ENCODE data around the gene BAZ1A.
A peak's percentile ranks its signal among the peaks of the same experiment; 100 is the strongest.

Gene BAZ1A, protein sequence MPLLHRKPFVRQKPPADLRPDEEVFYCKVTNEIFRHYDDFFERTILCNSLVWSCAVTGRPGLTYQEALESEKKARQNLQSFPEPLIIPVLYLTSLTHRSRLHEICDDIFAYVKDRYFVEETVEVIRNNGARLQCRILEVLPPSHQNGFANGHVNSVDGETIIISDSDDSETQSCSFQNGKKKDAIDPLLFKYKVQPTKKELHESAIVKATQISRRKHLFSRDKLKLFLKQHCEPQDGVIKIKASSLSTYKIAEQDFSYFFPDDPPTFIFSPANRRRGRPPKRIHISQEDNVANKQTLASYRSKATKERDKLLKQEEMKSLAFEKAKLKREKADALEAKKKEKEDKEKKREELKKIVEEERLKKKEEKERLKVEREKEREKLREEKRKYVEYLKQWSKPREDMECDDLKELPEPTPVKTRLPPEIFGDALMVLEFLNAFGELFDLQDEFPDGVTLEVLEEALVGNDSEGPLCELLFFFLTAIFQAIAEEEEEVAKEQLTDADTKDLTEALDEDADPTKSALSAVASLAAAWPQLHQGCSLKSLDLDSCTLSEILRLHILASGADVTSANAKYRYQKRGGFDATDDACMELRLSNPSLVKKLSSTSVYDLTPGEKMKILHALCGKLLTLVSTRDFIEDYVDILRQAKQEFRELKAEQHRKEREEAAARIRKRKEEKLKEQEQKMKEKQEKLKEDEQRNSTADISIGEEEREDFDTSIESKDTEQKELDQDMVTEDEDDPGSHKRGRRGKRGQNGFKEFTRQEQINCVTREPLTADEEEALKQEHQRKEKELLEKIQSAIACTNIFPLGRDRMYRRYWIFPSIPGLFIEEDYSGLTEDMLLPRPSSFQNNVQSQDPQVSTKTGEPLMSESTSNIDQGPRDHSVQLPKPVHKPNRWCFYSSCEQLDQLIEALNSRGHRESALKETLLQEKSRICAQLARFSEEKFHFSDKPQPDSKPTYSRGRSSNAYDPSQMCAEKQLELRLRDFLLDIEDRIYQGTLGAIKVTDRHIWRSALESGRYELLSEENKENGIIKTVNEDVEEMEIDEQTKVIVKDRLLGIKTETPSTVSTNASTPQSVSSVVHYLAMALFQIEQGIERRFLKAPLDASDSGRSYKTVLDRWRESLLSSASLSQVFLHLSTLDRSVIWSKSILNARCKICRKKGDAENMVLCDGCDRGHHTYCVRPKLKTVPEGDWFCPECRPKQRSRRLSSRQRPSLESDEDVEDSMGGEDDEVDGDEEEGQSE (N-terminal part only)

DNA sequence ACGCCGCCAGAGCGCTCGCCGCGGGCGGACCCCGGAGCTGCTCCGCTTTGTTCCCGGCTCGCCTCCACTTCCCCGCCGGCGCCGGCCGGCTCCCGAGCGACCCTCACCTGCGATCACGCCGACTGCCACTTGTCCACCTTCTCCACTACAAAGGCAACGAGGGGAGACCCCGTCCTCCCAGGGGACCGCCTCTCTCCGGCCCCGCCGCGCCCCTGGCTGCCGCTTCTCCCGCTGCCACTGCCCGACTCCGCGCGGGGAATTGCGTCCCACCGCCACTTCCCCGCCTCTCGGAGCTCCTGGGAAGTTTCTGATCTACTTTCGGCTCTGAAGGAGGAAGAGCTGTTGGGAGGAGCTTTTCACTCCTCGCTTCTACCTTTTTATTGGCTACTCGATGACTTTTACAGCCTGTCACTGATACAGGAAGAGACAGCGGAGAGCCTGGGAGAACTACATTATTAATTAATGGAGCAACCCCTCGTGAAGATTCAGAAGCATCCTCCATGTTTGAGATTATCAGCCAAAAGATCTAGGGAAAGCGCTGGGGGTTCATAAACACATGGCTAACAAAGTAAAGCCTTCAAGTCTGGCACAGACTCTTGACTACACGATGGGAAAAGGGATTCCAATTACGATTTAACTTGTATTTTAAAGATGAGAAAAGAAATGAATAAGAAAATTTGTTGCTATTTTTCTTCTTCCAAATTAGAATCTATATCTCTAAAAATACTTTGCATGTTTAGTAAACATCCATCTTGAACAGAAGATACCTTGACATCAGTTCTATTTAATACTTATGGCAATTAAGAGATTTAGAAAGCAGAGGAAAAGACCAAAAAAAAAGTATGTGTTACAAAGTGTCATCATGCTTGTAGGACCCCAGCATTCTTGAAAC lies at the start of gene BAZ1A:
TSS of gene BAZ1A (minus strand) at position 330 of the 892 bp plus-strand sequence. CDS start 756 bp downstream, outside the sequence.
- ATAC-seq: peak; percentile 32 to 40

- no peak for ATAC-seq
Measured at GRCh38 chr14:34920339-34920738, 45.2 kb upstream of the BAZ1A start.

GRCh38 chr14:34913619-34914018 lies 38.5 kb upstream of the BAZ1A start:
- ATAC-seq: no peak

DNA sequence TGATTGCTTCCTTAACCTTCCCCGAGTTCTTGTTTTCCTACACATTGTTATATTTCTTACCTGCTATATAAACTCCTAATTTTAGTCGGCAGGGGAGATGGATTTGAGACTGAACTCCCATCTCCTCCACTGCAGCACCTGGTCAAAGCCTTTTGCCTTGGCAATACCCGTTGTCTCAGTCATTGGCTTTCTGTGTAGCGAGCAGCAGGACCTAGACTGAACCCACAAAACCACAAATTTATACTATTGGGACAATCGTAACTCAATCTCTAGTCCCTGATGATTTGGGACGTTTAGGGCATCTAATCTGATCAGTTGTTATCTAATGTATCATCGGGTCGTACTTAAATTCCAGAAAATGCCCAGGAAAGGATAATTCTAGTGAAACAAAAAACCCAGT lies 37.8 kb upstream of the BAZ1A start:
- ATAC-seq: no peak

DNA sequence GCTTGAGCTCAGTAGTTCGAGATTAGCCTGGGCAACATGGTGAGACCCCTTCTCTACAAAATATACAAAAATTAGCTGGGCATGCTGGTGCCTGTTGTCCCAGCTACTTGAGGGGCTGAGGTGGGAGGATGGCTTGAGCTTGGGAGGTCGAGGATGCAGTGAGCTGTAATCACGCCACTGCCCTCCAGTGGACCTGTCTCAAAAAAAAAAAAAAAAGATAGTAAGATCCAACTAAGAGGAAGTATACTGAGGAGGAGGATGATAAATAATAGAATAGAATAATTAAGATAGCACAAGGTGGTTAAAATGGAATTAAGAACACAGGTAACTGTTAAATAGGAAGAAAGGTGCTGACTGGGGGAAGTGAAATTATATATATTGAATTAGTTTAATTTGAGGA lies 37.0 kb upstream of the BAZ1A start:
- ATAC-seq: no peak

- ATAC-seq: no peak
Measured at GRCh38 chr14:34911209-34912150, 36.3 kb upstream of the BAZ1A start.

DNA sequence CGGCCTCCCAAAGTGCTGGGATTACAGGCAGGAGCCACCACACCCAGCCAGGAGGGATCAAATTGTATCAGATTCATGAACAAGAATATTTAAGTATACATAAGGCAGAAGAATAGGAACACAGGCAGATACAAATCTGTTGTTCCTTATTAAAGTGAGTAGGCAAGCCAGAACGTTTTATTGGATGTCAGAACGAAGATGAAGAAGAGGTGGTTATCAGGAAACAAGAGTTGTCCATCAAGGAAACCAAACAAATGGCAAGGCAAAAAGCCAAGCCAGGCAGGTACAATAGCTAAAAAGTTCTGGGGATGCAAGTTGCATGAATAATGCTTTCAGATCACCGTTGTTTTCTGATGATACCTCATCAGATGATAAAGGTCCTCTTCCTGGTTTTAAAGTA lies 31.1 kb upstream of the BAZ1A start:
- ATAC-seq: no peak

DNA sequence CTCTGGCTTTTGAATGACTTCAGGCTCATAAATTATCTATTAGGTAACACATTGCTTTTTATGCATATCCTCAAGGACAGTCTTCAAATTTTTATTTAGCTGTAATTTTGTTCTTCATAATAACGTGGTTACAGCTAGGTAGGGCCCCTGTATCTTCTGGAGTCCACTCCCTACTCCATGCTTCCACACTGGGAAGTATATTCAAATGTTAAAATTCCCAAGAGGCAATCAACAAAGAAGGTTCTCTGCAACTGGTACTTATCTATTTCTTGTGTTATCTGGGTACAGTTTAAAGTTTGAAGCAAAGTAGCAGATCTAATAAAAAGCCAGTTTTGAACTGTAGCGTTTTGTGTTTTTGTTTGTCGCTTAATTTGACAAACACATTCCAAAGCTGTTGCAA lies 20.1 kb upstream of the BAZ1A start:
- ATAC-seq: no peak

- ATAC-seq: no peak
Measured at GRCh38 chr14:34890937-34891336, 15.8 kb upstream of the BAZ1A start.

- no peak for ATAC-seq
Measured at GRCh38 chr14:34888186-34888585, 13.0 kb upstream of the BAZ1A start.

DNA sequence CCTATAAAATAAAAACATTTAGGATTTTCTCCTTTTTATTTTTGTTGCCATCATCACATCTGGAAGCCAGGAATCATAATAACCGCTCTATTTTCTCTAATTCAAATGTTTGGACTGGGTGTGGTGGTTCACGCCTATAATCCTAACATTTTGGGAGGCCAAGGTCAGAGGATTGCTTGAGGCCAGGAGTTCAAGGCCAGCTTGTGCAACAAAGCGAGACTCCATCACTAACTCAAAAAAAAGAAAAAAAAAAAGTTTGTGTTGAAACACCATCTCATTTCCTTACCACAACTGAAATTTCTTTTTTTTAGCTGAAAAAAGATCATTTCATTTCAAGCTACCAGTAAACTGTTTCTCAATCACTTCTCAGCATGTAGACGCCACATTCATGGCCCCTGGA lies 8.8 kb upstream of the BAZ1A start:
- ATAC-seq: no peak

- peak; percentile 27 to 32 for ATAC-seq
Measured at GRCh38 chr14:34874386-34875030, 652 bp downstream of the BAZ1A start.

- ATAC-seq: peak; percentile 80 to 83
Measured at GRCh38 chr14:34873589-34874385, 1.4 kb downstream of the BAZ1A start.

GRCh38 chr14:34872822-34873588 lies 2.2 kb downstream of the BAZ1A start:
- ATAC-seq: peak; percentile 2 to 12

DNA sequence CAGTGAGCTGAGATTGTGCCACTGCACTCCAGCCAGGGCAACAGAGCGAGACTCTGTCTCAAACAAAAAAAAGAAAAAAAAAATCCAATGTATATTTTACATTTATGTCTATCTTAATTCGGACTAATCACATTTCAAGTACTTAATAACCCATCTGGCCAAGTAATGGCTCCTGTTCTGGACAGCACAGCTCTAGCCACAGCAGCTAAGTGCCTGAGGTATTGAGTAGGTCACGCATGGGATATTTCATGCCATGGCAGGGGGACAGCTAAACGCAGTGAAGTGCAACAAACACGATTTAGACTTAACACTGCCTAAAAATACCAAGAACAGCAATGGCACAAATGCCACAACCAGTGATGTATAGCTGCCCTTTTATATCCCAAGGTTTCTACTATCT lies 8.0 kb downstream of the BAZ1A start:
- ATAC-seq: no peak

DNA sequence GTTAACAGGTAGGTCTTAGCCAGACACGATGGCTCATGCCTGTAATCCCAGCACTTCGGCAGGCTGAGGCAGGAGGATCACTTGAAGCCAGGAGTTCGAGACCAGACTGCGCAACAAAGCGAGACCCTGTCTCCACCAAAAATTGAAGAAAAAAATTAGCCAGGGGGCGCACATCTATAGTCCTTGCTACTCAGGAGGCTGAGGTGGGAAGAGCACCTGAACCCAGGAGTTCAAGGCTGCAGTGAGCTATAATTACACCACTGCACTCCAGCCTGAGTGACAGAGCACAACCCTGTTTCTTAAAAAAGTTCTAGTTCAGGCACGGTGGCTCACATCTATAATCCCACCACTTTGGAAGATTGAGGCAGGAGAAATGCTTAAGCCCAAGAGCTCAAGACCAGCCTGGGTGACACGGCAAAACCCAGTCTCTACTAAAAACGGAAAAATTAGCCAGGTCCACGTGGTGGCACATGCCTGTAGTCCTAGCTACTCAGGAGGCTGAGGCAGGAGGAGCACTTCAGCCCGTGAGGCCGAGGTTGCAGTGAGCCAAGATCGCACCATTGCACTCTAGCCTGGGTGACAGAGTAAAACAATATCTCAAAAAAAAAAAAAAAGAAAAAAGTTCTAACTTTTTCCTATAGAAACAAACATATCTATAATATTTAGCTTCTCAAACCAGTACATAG lies 9.1 kb downstream of the BAZ1A start:
- ATAC-seq: no peak

- no peak for ATAC-seq
Measured at GRCh38 chr14:34863844-34864243, 11.3 kb downstream of the BAZ1A start.

DNA sequence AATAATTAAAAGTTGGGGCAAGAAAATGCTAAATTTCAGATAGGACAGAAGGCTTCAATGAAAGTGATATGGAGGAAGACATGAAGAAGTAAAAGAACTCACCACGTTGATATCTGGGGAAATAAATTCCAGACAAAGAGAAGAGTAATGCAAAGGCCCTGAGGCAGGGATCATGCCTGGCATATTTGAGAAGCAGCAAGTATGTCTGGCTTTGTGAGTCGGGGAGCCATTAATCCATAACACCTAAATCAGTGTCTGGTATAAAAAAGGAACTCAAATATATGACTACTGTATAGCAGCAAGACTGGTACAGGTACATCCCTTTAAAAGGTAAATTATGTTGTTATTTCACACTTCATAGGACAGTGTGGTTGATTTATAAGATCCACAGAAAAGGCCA lies 16.4 kb downstream of the BAZ1A start:
- no peak for ATAC-seq
